ENCODE data around the gene THBS2.
"Not testable (repeated sequence)": the region's sequence is repeated elsewhere in the genome, so short reads cannot be mapped to it uniquely, and the experiment has no call there.

Gene THBS2

GRCh38 chr6:169253337-169254238 is at the start of gene THBS2:
Gene THBS2, minus strand, starts transcription at chr6:169253846. Its CDS starts 3,062 bp downstream, at chr6:169250784.
- Histone ChIP-seq H3K9me3 (replicated peaks in 1 of 11) (peaks cover 0 to 12% (median 5%) of the 10 kb centered on the region in 11 experiments; a peak in 6 of 22 replicates), H3K9ac (no peak within 1 kb of the TSS), H3K4me1 (peaks cover 0 to 13% (median 0%) of the 10 kb centered on the region in 10 experiments; a peak in 4 of 20 replicates), H3K36me3 (no peaks in the 10 kb centered on the region), H3K4me2 (peak within 1 kb of the TSS in 2 of 11 experiments; percentile 15 to 23; a peak in 2 of 22 replicates), H4K20me1 (no peaks in the 10 kb centered on the region), H3K27me3 (no peaks in the 10 kb centered on the region), H3K27ac (no peak within 1 kb of the TSS), H3K4me3 (no peak within 1 kb of the TSS)
- no peak for TF ChIP-seq Cebpa-rat (IDR thresholded peaks at IDR 0.05)

DNA sequence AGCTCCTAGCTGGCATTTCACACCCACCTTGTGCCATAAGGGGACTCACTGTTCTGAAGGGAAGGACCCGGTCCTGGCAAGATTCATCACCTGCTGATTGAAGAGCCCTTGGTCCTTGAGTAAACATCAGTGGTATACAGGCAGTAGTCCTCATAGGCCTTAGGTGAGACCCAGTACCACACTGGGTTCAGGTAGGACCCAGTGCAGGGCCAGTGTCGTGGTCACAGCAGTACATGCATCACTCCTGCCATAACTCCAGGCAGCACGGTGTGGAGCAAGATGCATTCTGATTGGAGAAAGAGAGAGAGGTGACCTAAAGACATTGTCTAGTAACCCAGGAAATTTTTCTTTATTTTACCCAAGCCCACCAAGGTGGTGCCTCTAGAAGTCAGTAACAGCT is 49.1 kb upstream of the THBS2 start:
- H4K20me1 ChIP-seq: no peaks in the 10 kb centered on the region
- H3K4me2 ChIP-seq: no peak overlapping the region
- no peak overlapping the region for H3K27ac ChIP-seq
- 0 out of 22 replicates have a peak, but pooled peaks cover 0 to 7% (median 0%) of the 10 kb centered on the region in 11 experiments for H3K36me3 ChIP-seq
- peaks cover 13 to 33% (median 20%) of the 10 kb centered on the region in 11 experiments for H3K9me3 ChIP-seq (replicated peaks in 1 of 11)
- TF ChIP-seq Cebpa-rat (IDR thresholded peaks at IDR 0.05): no peak
- H3K4me1 ChIP-seq: no peaks in the 10 kb centered on the region
- no peak overlapping the region for H3K9ac ChIP-seq
- H3K4me3 ChIP-seq: no peak overlapping the region
- H3K27me3 ChIP-seq: no peaks in the 10 kb centered on the region

DNA sequence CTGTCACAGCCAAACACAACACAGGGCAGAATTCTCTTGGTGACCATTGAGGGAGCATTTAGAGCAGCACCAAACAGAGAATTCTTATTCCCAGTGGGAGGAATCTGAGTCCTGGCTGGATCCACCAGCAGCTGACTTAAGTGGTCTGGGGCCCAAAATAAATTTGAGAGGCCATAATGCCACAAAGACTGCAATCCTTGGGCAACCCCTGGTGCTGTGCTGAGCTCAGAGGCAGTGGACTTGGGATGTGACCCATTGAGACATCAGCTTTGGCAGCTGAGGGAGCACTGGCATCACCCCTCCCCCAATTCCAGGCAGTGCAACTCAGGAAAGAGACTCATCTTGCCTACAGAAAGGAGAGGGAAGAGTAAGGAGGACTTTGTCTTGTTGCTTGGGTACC is 48.6 kb upstream of the THBS2 start:
- no peaks in the 10 kb centered on the region for H3K27me3 ChIP-seq
- H3K9ac ChIP-seq: no peak overlapping the region
- no peak for TF ChIP-seq Cebpa-rat (IDR thresholded peaks at IDR 0.05)
- peaks cover 13 to 38% (median 25%) of the 10 kb centered on the region in 11 experiments for H3K9me3 ChIP-seq (replicated peaks in 1 of 11)
- no peak overlapping the region for H3K4me3 ChIP-seq
- no peaks in the 10 kb centered on the region for H4K20me1 ChIP-seq
- H3K4me2 ChIP-seq: no peak overlapping the region
- no peaks in the 10 kb centered on the region for H3K4me1 ChIP-seq
- H3K36me3 ChIP-seq: 0 out of 22 replicates have a peak, but pooled peaks cover 0 to 7% (median 0%) of the 10 kb centered on the region in 11 experiments
- H3K27ac ChIP-seq: no peak overlapping the region

DNA sequence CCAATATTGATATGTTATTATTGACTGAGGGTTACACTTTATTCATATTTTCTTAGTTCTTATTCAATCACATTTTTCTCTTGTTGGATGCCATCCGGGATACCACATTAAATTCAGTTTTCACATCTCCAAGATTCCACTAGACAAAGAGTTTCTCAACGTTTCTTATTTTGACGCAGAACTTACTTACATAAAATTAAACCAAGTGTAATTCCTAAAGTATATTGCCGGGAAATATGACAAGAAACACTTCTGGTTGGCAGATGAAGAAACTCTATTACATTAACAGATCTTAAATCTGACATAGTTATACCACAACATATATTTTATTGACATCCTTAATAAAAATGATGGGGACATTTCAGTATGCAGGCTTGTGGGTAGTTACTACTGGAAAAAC is 47.3 kb upstream of the THBS2 start:
- Histone ChIP-seq H3K9me3 (replicated peaks in 1 of 11) (peaks cover 13 to 39% (median 25%) of the 10 kb centered on the region in 11 experiments), H3K36me3 (0 out of 22 replicates have a peak, but pooled peaks cover 0 to 7% (median 0%) of the 10 kb centered on the region in 11 experiments), H3K4me2 (no peak overlapping the region)

GRCh38 chr6:169298626-169299025 is 45.0 kb upstream of the THBS2 start:
- H3K27me3 ChIP-seq, H3K9ac ChIP-seq, H3K4me3 ChIP-seq, H3K36me3 ChIP-seq, H3K4me1 ChIP-seq, H3K27ac ChIP-seq, H3K4me2 ChIP-seq, H4K20me1 ChIP-seq: not testable (repeated sequence)
- H3K9me3 ChIP-seq (replicated peaks in 1 of 11): peaks cover 13 to 42% (median 25%) of the 10 kb centered on the region in 11 experiments

More for the DNA sequence above, 47.3 kb upstream of the THBS2 start:
- Histone ChIP-seq H3K27ac (no peak overlapping the region), H3K4me1 (no peaks in the 10 kb centered on the region), H3K27me3 (no peaks in the 10 kb centered on the region), H4K20me1 (no peaks in the 10 kb centered on the region), H3K4me3 (no peak overlapping the region), H3K9ac (no peak overlapping the region)
- TF ChIP-seq Cebpa-rat (IDR thresholded peaks at IDR 0.05): no peak

DNA sequence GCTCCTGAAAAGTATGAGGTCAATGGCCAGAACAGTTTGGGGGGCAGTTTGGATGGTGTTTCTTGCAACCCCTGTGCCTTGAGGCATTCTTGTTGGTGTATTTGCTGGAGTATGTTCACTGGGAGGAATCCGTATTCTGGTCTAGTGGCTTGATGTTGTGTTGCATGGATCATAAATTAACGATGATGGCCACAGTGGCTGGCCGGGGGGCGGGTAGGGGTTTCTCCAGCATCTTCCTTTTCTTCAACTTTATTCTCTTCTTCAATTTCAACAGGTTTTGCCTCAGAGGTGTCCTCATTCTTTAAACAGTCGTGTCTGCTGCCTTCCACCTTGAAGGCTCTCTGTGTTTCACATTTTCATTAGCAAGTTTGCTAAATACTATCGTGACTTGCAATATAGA is 43.0 kb upstream of the THBS2 start:
- H3K27me3 ChIP-seq: no peaks in the 10 kb centered on the region
- no peak overlapping the region for H3K4me2 ChIP-seq
- H3K27ac ChIP-seq: no peak overlapping the region
- H3K4me3 ChIP-seq: no peak overlapping the region
- peaks cover 10 to 29% (median 22%) of the 10 kb centered on the region in 10 experiments; a peak in 19 of 20 replicates for H3K4me1 ChIP-seq
- H3K36me3 ChIP-seq: 0 out of 22 replicates have a peak, but pooled peaks cover 0 to 7% (median 0%) of the 10 kb centered on the region in 11 experiments
- peaks cover 8 to 35% (median 22%) of the 10 kb centered on the region in 11 experiments for H3K9me3 ChIP-seq (replicated peaks in 1 of 11)
- H3K9ac ChIP-seq: no peak overlapping the region
- no peak for TF ChIP-seq Cebpa-rat (IDR thresholded peaks at IDR 0.05)
- H4K20me1 ChIP-seq: no peaks in the 10 kb centered on the region

- no peak overlapping the region for H3K4me3 ChIP-seq
- no peaks in the 10 kb centered on the region for H3K27me3 ChIP-seq
- H4K20me1 ChIP-seq: no peaks in the 10 kb centered on the region
- no peak overlapping the region for H3K4me2 ChIP-seq
- no peak overlapping the region for H3K27ac ChIP-seq
- no peak for TF ChIP-seq Cebpa-rat (IDR thresholded peaks at IDR 0.05)
- H3K9me3 ChIP-seq (replicated peaks in 1 of 11): peaks cover 8 to 36% (median 22%) of the 10 kb centered on the region in 11 experiments
- H3K36me3 ChIP-seq: 0 out of 22 replicates have a peak, but pooled peaks cover 0 to 7% (median 0%) of the 10 kb centered on the region in 11 experiments
- no peak overlapping the region for H3K9ac ChIP-seq
- H3K4me1 ChIP-seq: peaks cover 10 to 34% (median 26%) of the 10 kb centered on the region in 10 experiments; a peak in 19 of 20 replicates
Observed at GRCh38 chr6:169296170-169296569, 42.5 kb upstream of the THBS2 start.

- H3K36me3 ChIP-seq: no peaks in the 10 kb centered on the region
- peak overlapping the region in 9 of 11 experiments; percentile 41 to 86 (median 76); a peak in 17 of 22 replicates for H3K27ac ChIP-seq
- H3K27me3 ChIP-seq: no peaks in the 10 kb centered on the region
- H3K4me1 ChIP-seq: peaks cover 10 to 64% (median 56%) of the 10 kb centered on the region in 10 experiments; a peak in 19 of 20 replicates
- H3K4me2 ChIP-seq: peak overlapping the region in 7 of 11 experiments; percentile 43 to 82 (median 70); a peak in 14 of 22 replicates
- H4K20me1 ChIP-seq: no peaks in the 10 kb centered on the region
- peak overlapping the region in 1 of 11 experiments; percentile 63; a peak in 2 of 22 replicates for H3K9ac ChIP-seq
- no peak for TF ChIP-seq Cebpa-rat (IDR thresholded peaks at IDR 0.05)
- H3K9me3 ChIP-seq (replicated peaks in 1 of 11): peaks cover 0 to 40% (median 10%) of the 10 kb centered on the region in 11 experiments; a peak in 19 of 22 replicates
- no peak overlapping the region for H3K4me3 ChIP-seq
Observed at GRCh38 chr6:169293196-169293595, 39.5 kb upstream of the THBS2 start.
